VCaP (cell line): ENCODE measurements around the gene PDE8B.
"Not testable (repeated sequence)": the region's sequence is repeated elsewhere in the genome, so short reads cannot be mapped to it uniquely, and the experiment has no call there.

Source experiments
- H3K27ac ChIP-seq: fragments of 450-650 bp; 2 replicates; pipeline ENCODE4 v1.5.1; 2017
- TF ChIP-seq, protein P1 (sequence below): fragments of 450-650 bp; conservative IDR thresholded peaks from 2 replicates; pipeline ENCODE4 v1.5.1; 2017; ENCODE audit warnings: mild to moderate bottlenecking, moderate library complexity

Gene PDE8B

DNA sequence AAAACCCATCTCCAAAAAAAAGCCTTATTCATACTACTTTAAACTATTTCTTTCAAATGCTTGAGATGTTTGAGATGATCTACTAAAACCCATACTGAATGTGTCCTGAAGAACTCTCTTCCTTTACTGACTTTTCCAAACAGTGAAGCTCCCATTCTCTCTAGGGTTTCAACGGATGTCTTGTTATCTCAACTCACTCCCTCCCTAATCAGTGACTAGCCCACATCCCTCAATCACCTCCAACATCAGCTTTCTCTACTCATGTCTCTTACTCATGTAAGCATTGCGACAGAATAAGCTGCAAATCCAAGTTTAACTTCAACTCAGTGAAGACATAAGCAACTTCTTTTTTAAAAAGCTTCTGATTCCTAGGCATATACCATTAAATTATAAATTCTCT lies 239.5 kb downstream of the PDE8B start:
- TF ChIP-seq, protein P1, sequence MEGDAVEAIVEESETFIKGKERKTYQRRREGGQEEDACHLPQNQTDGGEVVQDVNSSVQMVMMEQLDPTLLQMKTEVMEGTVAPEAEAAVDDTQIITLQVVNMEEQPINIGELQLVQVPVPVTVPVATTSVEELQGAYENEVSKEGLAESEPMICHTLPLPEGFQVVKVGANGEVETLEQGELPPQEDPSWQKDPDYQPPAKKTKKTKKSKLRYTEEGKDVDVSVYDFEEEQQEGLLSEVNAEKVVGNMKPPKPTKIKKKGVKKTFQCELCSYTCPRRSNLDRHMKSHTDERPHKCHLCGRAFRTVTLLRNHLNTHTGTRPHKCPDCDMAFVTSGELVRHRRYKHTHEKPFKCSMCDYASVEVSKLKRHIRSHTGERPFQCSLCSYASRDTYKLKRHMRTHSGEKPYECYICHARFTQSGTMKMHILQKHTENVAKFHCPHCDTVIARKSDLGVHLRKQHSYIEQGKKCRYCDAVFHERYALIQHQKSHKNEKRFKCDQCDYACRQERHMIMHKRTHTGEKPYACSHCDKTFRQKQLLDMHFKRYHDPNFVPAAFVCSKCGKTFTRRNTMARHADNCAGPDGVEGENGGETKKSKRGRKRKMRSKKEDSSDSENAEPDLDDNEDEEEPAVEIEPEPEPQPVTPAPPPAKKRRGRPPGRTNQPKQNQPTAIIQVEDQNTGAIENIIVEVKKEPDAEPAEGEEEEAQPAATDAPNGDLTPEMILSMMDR = no peak
- peak overlapping the region; percentile 15; the same call in 1 of the 2 replicates for H3K27ac ChIP-seq

DNA sequence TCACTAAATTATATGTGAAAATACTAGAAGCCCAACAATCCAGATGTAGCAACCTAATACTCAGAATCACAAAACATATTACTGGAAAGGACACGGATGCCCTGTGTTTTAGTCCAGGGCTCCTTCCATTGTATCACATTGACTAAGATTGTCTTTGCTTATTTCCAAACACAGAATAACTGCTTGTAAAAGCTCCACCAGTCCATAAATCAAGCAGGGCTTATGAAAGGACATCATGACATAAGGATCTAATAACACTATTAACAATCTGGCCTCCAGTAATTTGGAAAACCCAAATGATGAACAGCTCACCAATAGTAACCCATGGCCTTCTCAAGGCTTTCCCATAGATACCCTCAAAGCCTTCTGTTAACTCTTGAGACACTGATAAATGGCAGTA lies 241.9 kb downstream of the PDE8B start:
- H3K27ac ChIP-seq = no peak overlapping the region
- TF ChIP-seq, protein P1 = no peak

DNA sequence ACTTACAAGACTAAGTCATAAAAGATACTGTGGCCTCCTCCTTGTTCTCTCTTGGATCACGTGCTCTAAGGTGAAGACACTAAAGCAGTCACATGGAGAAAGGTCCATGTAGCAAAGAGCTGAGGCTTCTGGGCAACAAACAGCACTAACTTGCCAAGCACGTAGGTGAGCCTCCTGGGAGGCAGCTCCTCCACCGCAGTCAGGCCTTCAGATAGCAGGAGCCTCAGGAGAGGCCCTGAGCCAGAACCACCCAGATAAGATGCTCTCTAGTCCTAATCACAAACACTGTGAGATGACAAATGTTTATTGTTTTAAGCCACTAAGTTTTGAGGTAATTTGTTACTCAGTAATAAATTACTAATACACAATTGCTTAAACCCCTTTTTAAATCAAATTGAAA lies 243.6 kb downstream of the PDE8B start:
- no peak overlapping the region for H3K27ac ChIP-seq
- TF ChIP-seq, protein P1 = no peak

DNA sequence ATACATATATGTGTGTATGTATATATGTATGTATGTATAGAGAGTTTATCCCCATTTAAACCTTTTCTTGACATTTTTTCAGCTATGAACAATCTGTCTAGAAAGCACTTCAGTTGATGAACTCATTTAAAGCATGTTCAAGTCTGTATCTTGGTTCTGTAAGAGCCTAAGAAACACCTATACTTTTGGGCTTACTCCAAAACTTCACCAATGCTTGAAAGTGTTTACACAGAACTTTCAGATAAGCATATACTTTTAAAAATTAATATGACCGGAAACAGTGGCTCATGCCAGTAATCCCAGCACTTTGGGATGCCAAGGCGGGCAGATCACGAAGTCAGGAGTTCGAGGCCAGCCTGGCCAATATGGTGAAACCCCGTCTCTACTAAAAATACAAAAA lies 250.8 kb downstream of the PDE8B start:
- H3K27ac ChIP-seq = no peak overlapping the region

DNA sequence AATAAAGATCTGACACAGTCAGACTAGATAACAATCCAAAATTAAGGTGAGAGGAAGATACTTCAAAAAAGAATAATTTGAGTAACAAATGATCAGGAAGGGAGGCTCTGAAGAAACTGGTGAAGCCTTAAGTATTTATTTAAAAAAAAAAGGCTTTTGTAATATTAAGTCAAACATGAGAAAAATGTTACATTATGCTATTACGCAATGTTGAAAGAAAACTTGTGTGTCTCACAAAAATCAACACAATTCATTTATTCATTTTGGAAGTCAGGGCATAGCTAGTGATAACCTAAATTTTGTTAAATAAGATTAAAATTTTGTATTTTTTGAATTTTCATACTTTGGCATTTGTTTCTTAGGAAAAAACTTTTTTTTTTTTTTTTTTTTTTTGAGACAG lies 253.4 kb downstream of the PDE8B start:
- TF ChIP-seq, protein P1 = no peak
- H3K27ac ChIP-seq = no peak overlapping the region

More for the DNA sequence above, 250.8 kb downstream of the PDE8B start:
- TF ChIP-seq, protein P1 = no peak

DNA sequence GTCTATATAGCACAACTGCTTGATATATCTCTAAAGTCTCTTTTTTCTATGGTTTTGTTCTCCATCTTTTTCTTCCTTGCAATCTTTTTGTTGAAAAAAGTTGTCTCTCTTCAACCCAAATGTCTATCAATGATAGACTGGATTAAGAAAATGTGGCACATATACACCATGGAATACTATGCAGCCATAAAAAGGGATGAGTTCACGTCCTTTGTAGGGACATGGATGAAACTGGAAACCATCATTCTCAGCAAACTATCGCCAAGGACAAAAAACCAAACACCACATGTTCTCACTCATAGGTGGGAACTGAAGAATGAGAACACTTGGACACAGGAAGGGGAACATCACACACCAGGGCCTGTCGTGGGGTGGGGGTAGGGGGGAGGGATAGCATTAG lies 258.4 kb downstream of the PDE8B start:
- not testable (repeated sequence) for H3K27ac ChIP-seq

DNA sequence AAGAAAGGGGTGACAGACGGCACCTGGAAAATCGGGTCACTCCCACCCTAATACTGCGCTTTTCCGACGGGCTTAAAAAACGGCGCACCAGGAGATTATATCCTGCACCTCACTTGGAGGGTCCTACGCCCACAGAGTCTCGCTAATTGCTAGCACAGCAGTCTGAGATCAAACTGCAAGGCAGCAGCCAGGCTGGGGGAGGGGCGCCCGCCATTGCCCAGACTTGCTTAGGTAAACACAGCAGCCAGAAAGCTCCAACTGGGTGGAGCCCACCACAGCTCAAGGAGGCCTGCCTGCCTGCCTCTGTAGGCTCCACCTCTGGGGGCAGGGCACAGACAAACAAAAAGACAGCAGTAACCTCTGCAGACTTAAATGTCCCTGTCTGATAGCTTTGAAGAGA lies 264.6 kb downstream of the PDE8B start:
- H3K27ac ChIP-seq = not testable (repeated sequence)
